Left renal cortex interstitium (tissue), 4 donors: Measurements from ENCODE around the gene NAIF1. TPM values are rescaled to one million over a fixed set of nuclear protein-coding genes. Genes with fewer than 3 reads are reported as not detected.
"Not testable (repeated sequence)": the region's sequence is repeated elsewhere in the genome, so short reads cannot be mapped to it uniquely, and the experiment has no call there.

Source experiments
- DNase-seq, 4 donors: peaks; one replicate each; pipeline ENCODE4 v3.0.0-alpha.2; 2013; ENCODE audit warnings: low read depth in 4 of 4, low spot score in 2 of 4, missing footprints in 1 of 4
- polyA plus RNA-seq, 4 donors: library from polyadenylated mRNA; unstranded; fragments of 120-200 nt; gene quantifications; one replicate each; pipeline ENCODE4 v1.2.1, GENCODE V29; 2013; ENCODE audit not compliant: insufficient read length in 4 of 4

Gene NAIF1
- 10 to 100 TPM in 3 of 4 donors, 1 to 10 TPM in 1; 9.5 to 12.0 (median 10.6) TPM for polyA plus RNA-seq

GRCh38 chr9:128066713-128067644, at the start of gene NAIF1:
Gene NAIF1 (minus strand): TSS chr9:128067320. CDS start chr9:128067101, 219 bp downstream.
- peak; percentile 98 to 99 (median 98) for DNase-seq

DNA sequence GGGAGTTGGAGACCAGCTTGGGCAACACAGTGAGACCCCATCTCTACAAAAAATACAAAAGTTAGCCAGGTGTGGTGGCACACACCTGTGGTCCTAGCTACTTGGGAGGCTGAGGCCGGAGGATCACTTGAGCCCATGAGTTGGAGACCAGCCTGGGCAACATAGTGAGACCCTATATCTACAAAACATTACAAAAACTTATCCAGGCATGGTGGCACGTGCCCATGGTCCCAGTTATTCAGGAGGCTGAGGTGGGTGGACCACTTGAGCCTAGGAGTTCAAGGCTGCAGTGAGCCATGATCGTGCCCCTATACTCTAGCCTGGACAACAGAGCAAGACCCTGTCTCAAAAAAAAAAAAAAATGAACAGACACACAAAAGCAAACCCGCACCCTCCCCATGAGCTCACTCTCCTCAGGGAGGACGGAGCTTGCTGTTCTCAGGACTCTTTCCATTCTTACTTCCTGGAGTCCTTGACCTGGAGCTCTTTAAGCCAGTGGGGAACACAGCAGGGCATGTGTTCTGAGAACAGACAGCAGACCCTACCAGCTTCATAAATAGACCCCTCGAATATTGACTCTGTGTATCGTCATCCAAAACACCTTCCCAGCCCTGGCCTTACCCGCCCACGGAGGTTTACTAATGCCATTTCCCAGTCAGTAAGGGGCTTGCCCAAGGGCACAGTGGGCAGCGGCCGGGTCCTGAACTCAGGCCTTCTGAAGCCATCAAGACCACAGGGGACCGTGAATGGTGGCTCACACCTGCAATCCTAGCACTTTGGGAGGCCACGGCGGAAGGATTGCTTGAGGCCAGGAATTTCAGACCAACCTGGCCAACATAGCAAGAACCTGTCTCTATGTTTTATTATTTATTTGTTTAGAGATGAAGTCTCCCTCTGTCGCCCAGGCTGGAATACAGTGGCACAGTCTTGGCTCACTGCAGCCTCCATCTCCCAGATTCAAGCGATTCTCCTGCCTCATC, 49.3 kb upstream of the NAIF1 start:
- no peak for DNase-seq

- no peak for DNase-seq
Observed at GRCh38 chr9:128115187-128116103, 48.3 kb upstream of the NAIF1 start.

- DNase-seq = no peak
Observed at GRCh38 chr9:128114326-128115186, 47.4 kb upstream of the NAIF1 start.

DNA sequence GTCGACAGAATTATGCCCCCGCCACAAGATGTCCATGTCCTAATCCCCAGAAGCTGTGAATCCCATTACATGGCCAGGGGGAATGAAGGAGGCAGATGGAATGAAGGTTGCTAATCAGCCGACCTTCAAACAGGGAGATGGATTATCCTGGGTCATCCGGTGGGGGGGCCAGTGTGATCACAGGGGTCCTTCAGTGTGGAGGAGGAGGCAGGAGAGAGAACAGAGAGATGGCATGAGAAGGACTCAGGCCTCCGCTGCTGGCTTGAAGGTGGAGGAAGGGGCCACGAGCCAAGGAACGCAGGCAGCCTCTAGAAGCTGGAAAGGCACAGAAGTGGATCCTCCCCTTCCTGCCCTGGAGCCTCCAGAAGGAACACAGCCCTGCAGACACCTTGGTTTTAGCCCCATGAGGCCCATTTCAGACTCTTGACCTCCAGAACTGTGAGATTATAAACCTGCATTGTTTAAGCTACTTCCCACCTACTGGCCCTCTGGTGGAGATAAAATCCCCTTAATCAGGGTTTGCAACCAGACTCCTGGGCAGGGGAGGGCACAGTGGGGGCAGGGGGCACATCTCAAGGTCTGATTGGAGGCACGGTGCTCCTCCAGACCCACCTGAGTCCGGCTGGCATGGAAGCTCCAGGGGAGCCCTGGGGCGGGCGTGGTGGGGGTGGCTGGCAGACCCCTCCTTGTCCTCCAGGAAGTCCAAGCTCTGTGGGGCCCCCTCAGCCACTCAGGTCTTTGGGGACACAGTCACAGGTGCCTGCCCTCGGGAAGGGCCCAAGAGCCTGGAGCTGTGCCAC, 46.6 kb upstream of the NAIF1 start:
- DNase-seq = no peak

- not testable (repeated sequence) for DNase-seq
Observed at GRCh38 chr9:128111726-128112125, 44.6 kb upstream of the NAIF1 start.

GRCh38 chr9:128109050-128109709, 42.1 kb upstream of the NAIF1 start:
- no peak for DNase-seq

DNA sequence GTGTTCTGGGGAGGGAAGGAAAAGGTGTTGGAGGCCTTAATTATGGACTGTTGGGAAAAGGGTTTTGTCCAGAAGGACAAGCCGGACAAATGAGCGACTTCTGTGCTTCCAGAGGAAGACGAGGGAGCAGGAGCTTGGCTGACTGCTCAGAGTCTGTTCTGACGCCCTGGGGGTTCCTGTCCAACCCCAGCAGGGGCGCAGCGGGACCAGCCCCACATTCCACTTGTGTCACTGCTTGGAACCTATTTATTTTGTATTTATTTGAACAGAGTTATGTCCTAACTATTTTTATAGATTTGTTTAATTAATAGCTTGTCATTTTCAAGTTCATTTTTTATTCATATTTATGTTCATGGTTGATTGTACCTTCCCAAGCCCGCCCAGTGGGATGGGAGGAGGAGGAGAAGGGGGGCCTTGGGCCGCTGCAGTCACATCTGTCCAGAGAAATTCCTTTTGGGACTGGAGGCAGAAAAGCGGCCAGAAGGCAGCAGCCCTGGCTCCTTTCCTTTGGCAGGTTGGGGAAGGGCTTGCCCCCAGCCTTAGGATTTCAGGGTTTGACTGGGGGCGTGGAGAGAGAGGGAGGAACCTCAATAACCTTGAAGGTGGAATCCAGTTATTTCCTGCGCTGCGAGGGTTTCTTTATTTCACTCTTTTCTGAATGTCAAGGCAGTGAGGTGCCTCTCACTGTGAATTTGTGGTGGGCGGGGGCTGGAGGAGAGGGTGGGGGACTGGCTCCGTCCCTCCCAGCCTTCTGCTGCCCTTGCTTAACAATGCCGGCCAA, 41.3 kb upstream of the NAIF1 start:
- DNase-seq = no peak

- DNase-seq = no peak
Observed at GRCh38 chr9:128107468-128108268, 40.5 kb upstream of the NAIF1 start.

- DNase-seq = no peak
Observed at GRCh38 chr9:128106940-128107467, 39.9 kb upstream of the NAIF1 start.

DNA sequence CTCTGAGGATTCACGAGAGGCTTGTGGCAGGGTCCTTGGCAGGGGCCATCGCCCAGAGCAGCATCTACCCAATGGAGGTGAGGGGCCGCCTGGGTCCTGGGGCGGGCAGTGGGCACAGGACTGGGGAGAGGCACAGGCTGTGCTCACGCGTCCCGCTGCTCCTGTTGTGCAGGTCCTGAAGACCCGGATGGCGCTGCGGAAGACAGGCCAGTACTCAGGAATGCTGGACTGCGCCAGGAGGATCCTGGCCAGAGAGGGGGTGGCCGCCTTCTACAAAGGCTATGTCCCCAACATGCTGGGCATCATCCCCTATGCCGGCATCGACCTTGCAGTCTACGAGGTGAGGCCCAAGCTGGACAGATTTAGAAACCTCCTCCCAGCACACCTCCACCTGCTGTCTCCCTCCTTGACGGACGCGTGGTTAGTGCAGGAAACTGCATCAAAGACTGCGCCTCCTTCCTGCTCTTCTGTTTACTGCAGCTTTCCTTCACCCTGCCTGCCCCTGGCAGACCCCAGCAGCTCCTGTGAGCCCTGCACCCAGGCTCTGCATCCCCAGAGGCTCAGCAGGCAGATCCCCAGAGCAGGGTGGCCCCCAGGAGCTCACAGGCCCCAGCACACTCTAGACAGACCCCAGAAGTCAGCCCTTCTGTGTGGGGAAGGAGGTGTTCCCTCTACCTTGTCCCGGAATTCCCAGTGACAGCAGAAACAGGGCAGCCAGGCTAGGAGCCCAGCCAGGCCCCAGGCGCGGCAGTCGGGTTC, 39.2 kb upstream of the NAIF1 start:
- no peak for DNase-seq

DNA sequence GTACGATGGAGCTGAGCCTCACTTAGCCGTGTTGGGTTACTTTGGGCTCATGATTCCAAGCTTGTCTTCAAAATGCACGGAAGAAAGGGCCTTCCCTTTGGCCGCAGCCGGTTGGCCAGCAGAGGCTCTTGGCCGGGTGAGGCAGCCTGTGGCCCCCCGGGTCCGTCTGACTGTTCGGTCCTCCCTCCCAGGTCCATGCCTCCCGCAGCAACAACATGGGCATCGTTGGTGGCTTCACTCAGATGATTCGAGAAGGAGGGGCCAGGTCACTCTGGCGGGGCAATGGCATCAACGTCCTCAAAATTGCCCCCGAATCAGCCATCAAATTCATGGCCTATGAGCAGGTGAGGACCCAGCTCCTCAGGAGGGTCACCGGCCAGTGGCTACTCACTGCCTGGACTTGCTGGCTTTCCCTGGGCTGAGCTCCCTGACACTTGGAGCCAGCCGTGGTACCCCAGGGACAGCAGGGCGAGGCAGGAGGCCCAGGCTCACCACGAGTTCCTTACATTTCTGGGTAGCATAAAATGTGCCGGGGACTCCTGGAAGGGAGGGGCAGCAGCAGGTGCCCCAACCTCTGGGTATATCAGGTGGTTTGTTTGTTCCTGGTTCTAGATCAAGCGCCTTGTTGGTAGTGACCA, 38.5 kb upstream of the NAIF1 start:
- no peak for DNase-seq

DNA sequence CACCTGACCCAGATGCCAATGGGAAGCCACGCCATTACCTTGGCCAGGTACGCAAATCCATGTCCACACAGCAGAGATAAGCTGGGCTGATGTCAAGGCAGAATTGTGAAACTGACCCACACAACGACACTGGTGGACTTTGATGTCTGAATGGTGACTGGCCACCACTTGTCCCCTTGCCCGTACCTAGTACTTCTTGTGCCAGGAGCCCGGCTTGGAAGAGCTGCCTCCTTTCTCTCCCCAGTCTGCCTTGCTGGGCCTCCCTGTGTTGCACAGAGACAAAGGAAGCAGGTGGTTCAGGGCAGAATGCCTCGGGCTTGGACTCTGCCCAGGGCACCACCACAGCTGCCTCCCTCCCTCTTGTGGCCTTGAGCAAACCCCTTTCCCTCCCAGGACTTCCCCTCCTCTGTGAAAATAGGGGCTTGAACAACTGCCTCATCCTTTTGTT, 37.1 kb upstream of the NAIF1 start:
- no peak for DNase-seq

DNA sequence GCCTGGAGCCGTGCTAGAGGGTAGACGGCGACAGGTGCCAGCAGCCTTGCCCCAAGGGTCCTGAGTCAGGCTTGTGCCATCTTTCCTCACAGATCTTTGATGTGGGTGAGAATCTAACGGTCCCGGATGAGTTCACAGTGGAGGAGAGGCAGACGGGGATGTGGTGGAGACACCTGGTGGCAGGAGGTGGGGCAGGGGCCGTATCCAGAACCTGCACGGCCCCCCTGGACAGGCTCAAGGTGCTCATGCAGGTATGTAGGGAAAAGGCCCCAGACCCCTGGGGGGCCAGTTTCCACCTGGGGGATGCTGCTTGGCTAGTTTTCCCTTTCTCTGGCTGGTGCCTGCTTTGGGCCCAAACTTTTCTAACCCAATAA, 36.5 kb upstream of the NAIF1 start:
- no peak for DNase-seq
